GM19238 (cell line): ENCODE data around the gene ZNF628.

ENCODE experiments used
- DNase-seq: peaks from one replicate; pipeline ENCODE4 v3.0.0; 2011; ENCODE audit warnings: low spot score; ENCODE audit not compliant: insufficient read length

The ZNF628 gene

GRCh38 chr19:55483706-55484592 lies 7.5 kb downstream of the ZNF628 start:
- no peak for DNase-seq

DNA sequence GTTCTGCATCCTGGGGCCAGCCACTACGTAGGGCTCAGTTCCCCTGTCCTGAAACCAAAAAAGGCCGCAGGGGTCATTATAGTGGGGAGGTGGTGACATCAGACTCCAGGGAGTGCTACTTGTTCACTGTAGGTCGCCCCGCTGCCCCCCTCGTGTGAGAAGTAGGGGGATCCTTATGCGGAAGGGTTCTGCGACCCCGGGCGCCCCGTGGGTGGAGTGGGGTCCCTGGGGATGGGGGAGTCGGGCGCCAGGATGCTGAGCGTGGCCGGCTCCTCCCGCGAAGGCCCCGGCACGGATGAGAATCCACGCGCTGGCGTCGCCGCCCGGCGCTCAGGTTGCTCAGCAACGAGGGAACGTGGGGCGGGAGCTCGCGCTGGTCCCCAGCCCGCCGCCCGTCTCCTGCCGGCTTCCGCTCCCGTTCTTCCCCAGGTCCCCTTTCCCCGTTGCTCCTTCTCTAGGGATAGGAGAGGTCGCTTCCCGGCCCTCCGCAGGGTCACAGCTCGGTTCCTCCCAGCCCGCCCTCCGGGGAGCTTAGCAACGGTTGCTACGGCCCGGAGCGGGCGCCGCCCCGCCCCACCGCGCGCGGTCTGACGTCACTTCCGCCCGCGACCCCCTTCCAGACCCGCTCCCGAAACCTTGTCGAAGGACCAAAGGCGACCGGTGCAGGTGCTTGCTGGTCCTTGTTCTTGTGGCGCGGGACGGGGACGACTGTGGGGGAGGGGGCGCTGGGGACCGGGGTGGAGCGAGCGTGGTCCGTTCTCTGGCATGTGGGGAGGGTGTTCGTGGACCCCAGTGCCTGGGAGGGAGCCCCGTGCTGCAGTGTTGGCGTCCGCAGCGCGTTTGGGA lies 8.4 kb downstream of the ZNF628 start, which contains the start of gene NAT14:
Gene NAT14 (plus strand): TSS at position 596 of the 846 bp plus-strand sequence. CDS start 521 bp downstream, outside the sequence.
- peak; percentile 96 for DNase-seq

- no peak for DNase-seq
Measured at GRCh38 chr19:55485439-55486011, 9.1 kb downstream of the ZNF628 start.

DNA sequence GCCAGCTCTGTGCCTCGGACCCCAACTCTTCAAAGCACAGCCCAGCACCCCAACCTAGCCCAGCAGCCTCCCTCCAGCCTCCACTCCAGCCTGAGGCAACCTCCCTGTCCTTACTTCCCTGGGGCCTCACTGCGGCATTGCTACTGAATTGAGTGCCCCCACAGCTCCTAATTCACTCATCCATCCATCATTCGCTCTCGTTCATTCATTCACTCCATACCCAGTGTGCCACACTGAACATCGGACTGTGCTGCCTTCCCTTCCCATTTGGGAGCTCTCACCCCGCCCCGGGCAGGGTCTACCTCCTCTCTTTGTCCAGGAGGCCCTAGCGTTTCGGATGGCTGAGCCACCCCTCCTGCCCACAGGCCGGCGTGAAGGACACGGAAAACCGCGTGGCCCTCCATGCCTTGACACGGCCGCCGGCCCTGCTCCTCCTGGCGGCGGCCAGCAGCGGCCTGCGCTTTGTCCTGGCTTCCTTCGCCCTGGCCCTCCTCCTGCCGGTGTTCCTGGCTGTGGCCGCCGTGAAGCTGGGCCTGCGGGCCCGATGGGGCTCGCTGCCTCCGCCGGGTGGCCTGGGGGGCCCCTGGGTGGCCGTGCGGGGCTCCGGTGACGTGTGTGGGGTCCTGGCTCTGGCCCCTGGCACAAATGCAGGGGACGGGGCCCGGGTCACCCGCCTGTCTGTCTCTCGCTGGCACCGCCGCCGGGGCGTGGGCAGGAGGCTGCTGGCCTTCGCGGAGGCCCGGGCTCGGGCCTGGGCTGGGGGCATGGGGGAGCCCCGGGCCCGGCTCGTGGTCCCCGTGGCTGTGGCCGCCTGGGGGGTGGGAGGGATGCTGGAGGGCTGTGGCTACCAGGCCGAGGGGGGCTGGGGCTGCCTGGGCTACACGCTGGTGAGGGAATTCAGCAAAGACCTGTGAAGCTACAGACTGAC lies 9.9 kb downstream of the ZNF628 start:
- no peak for DNase-seq

DNA sequence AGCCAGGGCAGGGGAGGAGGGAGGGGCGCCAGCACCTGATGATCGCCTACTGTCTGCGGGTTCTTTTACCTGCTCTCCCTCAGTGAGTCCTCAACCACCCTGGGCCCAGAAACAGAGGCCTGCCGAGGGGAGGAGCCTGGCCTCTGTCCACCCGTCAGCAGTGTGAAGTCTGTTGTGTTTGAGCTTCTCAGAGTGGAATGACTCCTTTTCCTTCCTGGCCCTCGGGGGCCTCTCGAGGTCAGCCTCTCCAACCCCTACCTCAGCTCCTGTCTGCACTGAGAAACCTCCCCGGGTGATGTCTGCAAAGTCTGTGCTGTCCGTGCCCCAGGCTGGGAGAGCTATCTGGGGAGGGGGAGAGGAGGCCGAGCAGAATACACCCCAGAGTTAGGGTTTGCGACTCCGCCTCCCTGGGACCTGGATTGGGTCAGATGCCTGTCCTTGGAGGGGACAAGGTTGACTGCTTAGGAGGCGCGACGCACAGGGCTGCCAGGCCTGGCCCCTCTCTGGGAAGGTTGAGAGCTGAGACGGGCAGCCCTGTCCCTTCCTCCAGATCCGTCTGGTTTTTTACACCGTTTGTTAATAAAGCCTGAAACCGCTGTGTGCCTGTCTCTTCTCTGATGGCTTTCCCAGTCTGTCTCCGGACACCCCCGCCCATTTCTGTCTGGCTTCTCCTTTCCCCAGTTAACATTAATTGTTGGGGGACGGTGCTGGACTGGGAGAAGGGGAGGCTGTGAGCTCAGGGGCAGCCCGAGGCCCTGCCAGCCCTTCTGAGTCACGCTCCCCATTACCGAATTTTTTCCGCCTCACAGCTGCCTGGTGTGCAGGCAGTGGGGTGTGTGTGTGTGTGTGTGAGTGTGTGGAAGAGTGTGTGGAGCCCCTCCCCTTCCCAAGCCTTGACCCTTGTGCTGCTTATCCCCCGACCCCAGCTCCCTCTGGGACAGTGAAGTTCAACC lies 10.8 kb downstream of the ZNF628 start:
- DNase-seq = no peak

DNA sequence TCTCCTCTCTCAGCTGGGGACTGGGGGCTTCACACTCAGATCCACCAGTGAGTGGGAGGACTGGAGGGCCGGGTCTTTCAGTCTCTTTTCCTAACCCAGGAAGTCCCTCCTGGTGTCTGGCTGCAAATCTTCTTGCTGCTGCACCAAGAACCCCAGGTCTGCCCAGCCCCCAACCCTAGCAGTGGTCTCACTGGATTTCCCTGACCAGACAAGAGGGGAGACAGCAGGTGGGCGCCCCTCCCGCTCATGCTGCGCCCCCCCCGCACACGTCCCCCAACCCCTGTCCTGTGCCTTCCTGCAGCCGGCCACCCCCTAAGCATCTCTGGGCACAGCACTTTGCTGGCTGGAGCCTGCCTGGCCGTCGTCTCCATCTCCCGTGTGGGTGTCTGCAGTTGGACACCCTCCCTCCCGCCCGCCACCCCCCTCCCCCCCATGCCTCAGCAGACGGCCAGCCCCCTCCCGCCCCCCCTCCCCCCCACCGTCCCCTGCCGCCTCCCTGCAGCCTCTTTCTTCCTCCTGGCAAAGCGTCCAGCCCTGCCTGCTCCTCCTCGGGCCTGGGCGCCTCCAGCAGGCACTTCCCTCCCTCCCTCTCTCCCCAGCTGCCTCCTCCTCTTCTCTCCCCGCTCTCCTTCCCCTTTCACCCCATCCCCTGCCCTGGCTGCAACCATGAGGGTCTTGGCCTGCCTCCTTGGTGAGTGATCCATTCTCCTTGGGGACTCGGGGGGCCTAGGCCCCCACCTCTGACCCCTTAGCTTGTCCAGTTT lies 11.7 kb downstream of the ZNF628 start, which contains the start of gene SSC5D:
Gene SSC5D (plus strand): TSS at position 513 of the 764 bp plus-strand sequence. CDS start 154 bp downstream, at position 667.
- no peak for DNase-seq

- no peak for DNase-seq
Measured at GRCh38 chr19:55488986-55489710, 12.7 kb downstream of the ZNF628 start.

GRCh38 chr19:55489711-55490477 lies 13.5 kb downstream of the ZNF628 start:
- DNase-seq = no peak

- no peak for DNase-seq
Measured at GRCh38 chr19:55490478-55491432, 14.3 kb downstream of the ZNF628 start.

DNA sequence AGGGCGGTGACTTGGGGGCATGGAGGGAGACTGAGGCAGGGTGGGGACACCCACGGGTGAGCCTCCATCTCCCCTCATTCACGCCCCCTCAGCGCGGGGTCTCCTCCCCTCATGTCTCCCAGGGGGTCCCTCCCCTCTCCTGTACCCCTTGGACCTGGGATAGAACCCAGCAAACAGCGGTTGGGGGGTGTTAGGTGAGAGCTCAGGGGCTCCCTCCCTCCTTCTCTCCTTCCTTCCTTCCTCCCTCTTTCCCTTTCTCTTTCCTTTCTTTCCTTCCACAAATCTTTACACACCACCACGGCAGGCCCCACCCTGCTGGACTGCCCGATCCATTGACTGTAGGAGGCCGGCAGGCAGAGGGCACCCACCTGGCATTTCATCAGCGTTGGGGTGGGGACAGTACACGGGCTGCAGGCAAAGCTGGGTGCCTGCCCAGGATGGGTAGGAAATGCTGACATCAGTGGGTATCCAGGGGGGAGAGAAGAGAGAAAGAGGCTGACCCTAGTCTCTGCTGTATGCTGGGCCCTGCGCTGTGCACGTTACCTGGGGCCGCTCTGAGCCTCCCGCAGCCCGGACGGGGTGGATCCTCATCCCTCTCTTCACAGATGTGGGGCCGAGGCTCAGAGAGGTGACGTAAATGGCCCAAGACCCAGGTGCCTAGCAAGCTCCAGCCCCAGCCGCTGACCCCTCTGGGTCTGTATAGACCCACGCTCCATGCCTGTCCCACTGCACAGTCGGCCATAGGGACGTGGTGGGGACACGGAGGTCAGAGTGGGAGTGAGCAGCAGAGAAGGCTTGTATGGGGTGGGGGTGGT lies 15.3 kb downstream of the ZNF628 start:
- DNase-seq = no peak

- DNase-seq = no peak
Measured at GRCh38 chr19:55492362-55492944, 16.0 kb downstream of the ZNF628 start.

DNA sequence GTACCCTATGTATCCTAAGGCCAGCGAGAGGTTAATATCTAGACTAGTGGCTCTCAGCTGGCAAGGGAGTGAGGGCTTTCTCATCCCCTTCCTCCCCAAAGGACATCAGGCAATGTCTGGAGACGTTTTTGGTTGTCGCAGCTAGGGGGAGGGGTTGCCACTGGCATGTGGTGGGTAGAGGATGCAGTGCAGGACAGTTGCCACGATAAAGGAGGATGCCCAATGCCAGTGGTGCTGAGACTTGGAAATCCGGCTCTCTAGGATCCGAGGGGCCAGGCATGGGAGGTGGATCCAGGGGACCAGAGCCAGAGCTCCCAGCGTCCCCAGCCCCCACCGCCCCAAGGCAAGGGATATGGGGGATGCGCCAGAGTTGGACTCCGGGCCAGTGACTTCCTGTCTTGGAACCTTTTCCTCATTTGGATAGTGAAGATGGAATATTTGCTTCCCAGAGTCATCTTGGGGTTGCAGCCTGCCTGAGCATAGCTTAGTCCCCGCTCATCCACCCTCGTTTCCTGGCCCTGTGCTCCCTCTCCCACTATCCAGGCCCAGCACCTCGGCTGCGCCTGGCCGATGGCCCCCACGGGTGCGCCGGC lies 16.7 kb downstream of the ZNF628 start:
- no peak for DNase-seq

GRCh38 chr19:55493645-55494171 lies 17.3 kb downstream of the ZNF628 start:
- DNase-seq = no peak

- no peak for DNase-seq
Measured at GRCh38 chr19:55494172-55494761, 17.9 kb downstream of the ZNF628 start.
